Keratinocyte (primary cell): Measurements from ENCODE around the gene KLC3. TPM values are rescaled to one million over a fixed set of nuclear protein-coding genes. Genes with fewer than 3 reads are reported as not detected.

Experiments used
- DNase-seq: peaks from one replicate; pipeline ENCODE4 v3.0.0-alpha.2; 2011; ENCODE audit warnings: low read depth, missing footprints, low spot score
- FAIRE-seq: peaks from 2 replicates; lab custom pipeline; 2011; peaks lifted over from hg19 to GRCh38; lab: Jason Lieb, UNC
- H2AFZ ChIP-seq: 2 replicates; pipeline ENCODE4 v1.6.0; 2012; ENCODE audit warnings: low read length, control low read depth, inconsistent platforms; ENCODE audit not compliant: control insufficient read depth
- H3K27ac ChIP-seq: 2 replicates; pipeline ENCODE4 v1.5.1; 2011; ENCODE audit warnings: low read length; ENCODE audit not compliant: control insufficient read depth, insufficient read depth
- H3K27me3 ChIP-seq: 3 replicates; pipeline ENCODE4 v1.6.0; 2011; ENCODE audit warnings: low read length; ENCODE audit not compliant: control insufficient read depth, insufficient read depth; ENCODE audit errors: extremely low read depth
- H3K36me3 ChIP-seq, 2 experiments: 2 replicates in 1 of 2; 3 replicates in 1 of 2; pipeline ENCODE4 v1.5.1; 2011; ENCODE audit warnings: low read length in 2 of 2, mild to moderate bottlenecking in 1 of 2; ENCODE audit not compliant: control insufficient read depth in 2 of 2, insufficient read depth in 2 of 2; ENCODE audit errors: extremely low read depth in 1 of 2
- H3K4me1 ChIP-seq: 3 replicates; pipeline ENCODE4 v1.5.1; 2011; ENCODE audit warnings: low read length; ENCODE audit not compliant: control insufficient read depth, insufficient read depth; ENCODE audit errors: extremely low read depth
- H3K4me2 ChIP-seq: 3 replicates; pipeline ENCODE4 v1.6.0; 2011; ENCODE audit warnings: low read depth, low read length; ENCODE audit not compliant: control insufficient read depth, insufficient read depth; ENCODE audit errors: extremely low read depth
- H3K4me3 ChIP-seq, 3 experiments: fragments of 200-600 bp in 1 of 3; sonication (generic) in 1 of 3; 2 replicates in 2 of 3; 3 replicates in 1 of 3; pipeline ENCODE4 v1.5.1; 2011 to 2016; ENCODE audit warnings: low read length in 3 of 3, mild to moderate bottlenecking in 3 of 3, control low read depth in 2 of 3, inconsistent platforms in 1 of 3, low read depth in 1 of 3, mixed read lengths in 1 of 3, mixed run types in 1 of 3, moderate library complexity in 1 of 3; ENCODE audit not compliant: control insufficient read depth in 2 of 3, insufficient read depth in 2 of 3; ENCODE audit errors: extremely low read depth in 1 of 3
- H3K79me2 ChIP-seq: 2 replicates; pipeline ENCODE4 v1.6.0; 2012; ENCODE audit warnings: low read length; ENCODE audit not compliant: control insufficient read depth, insufficient read depth
- H3K9ac ChIP-seq: 3 replicates; pipeline ENCODE4 v1.6.0; 2011; ENCODE audit warnings: low read length; ENCODE audit not compliant: control insufficient read depth, insufficient read depth; ENCODE audit errors: extremely low read depth
- H3K9me1 ChIP-seq: 3 replicates; pipeline ENCODE4 v1.6.0; 2011; ENCODE audit warnings: low read length; ENCODE audit not compliant: control insufficient read depth, insufficient read depth; ENCODE audit errors: extremely low read depth
- H3K9me3 ChIP-seq: 2 replicates; pipeline ENCODE4 v1.5.1; 2012; ENCODE audit warnings: low read depth, low read length; ENCODE audit not compliant: control insufficient read depth
- H4K20me1 ChIP-seq: 3 replicates; pipeline ENCODE4 v1.6.0; 2011; ENCODE audit warnings: low read length; ENCODE audit not compliant: control insufficient read depth, insufficient read depth; ENCODE audit errors: extremely low read depth
- EZH2 ChIP-seq: IDR thresholded peaks from one replicate; pipeline ENCODE4 v1.6.1; 2012; ENCODE audit warnings: inconsistent platforms, mild to moderate bottlenecking, low read length, moderate library complexity
- dilution Hi-C: fragments of 300-500 bp; cut with MboI; formaldehyde crosslinking; loops from one replicate; pipeline ENCODE4 v1.7.0; 2020; ENCODE audit warnings: low sequenced_read_pairs; ENCODE audit not compliant: extremely low pct_ligation_motif_present
- polyA plus RNA-seq, 5 experiments: library from polyadenylated mRNA; depleted of rRNA in 3 of 5; stranded (reverse) in 3 of 5; stranded (forward) in 1 of 5; unstranded in 1 of 5; fragments of >200 nt; gene quantifications; 1 replicate in 1 of 5; 2 replicates in 3 of 5; 3 replicates in 1 of 5; pipeline versions ENCODE4 v1.2.1 to v1.2.3, GENCODE V29; 2011 to 2012; ENCODE audit warnings: missing spikeins in 2 of 5, low read depth in 1 of 5, low replicate concordance in 1 of 5
- TF ChIP-seq, protein P1 (sequence below), 3 experiments: IDR thresholded peaks in 1 of 3; conservative IDR thresholded peaks in 1 of 3; optimal IDR thresholded peaks in 1 of 3; 2 replicates in 2 of 3; 3 replicates in 1 of 3; pipeline versions ENCODE3 to v1.5.1; 2011; ENCODE audit warnings: low read length in 3 of 3, mild to moderate bottlenecking in 3 of 3, moderate library complexity in 2 of 3, control low read depth in 1 of 3, inconsistent platforms in 1 of 3; ENCODE audit not compliant: insufficient read depth in 2 of 3; ENCODE audit errors: extremely low read depth in 1 of 3

KLC3 gene
- polyA plus RNA-seq, 1 donor (not counting 4 experiments of a cell fraction or from before 2014, with no cell fraction given), result 14.7 TPM

DNA sequence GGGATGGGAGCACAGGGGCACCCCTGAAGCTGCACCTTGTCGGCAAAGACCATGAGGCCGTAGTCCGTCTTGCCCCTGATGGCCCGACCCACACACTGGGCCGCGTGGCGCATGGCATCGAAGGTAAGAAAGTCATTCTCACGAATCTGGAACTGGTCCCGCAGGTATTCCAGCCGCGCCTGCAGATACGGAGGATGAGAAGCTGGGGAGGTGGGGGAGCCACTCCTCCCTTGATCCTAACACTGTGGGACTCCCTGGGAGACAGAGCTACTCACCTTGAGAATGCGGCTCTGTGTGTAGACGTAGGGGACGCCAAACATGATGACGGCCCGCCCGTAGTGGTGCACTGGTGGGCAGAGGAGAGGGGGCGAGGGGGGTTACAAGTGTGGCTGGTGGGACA lies 11.9 kb downstream of the KLC3 start:
- H3K4me2 ChIP-seq, result no peak overlapping the region
- H3K4me1 ChIP-seq, result no peaks in the 10 kb centered on the region
- H2AFZ ChIP-seq, result no peak overlapping the region
- H3K9me1 ChIP-seq, result no peaks in the 10 kb centered on the region
- H3K4me3 ChIP-seq, result no peak overlapping the region
- DNase-seq (no peak), FAIRE-seq (no peak)
- no peaks in the 10 kb centered on the region for H3K9me3 ChIP-seq
- H3K27ac ChIP-seq, result no peak overlapping the region
- no peaks in the 10 kb centered on the region for H3K27me3 ChIP-seq
- no peak overlapping the region for H3K9ac ChIP-seq
- dilution Hi-C loops, result no loop called here
- peaks cover 3% of the 10 kb centered on the region for H4K20me1 ChIP-seq
- TF ChIP-seq, protein P1, sequence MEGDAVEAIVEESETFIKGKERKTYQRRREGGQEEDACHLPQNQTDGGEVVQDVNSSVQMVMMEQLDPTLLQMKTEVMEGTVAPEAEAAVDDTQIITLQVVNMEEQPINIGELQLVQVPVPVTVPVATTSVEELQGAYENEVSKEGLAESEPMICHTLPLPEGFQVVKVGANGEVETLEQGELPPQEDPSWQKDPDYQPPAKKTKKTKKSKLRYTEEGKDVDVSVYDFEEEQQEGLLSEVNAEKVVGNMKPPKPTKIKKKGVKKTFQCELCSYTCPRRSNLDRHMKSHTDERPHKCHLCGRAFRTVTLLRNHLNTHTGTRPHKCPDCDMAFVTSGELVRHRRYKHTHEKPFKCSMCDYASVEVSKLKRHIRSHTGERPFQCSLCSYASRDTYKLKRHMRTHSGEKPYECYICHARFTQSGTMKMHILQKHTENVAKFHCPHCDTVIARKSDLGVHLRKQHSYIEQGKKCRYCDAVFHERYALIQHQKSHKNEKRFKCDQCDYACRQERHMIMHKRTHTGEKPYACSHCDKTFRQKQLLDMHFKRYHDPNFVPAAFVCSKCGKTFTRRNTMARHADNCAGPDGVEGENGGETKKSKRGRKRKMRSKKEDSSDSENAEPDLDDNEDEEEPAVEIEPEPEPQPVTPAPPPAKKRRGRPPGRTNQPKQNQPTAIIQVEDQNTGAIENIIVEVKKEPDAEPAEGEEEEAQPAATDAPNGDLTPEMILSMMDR (optimal IDR thresholded peaks at IDR 0.05 in 1 of 3, IDR thresholded peaks at IDR 0.05 in 1 of 3, conservative IDR thresholded peaks at IDR 0.05 in 1 of 3; ENCODE audit: extremely low read depth in 1 of 3, insufficient read depth in 2 of 3, low read length in 3 of 3), result no peak
- no peak for TF ChIP-seq EZH2
- peaks cover 41 to 55% of the 10 kb centered on the region in 2 experiments for H3K36me3 ChIP-seq
- no peaks in the 10 kb centered on the region for H3K79me2 ChIP-seq

DNA sequence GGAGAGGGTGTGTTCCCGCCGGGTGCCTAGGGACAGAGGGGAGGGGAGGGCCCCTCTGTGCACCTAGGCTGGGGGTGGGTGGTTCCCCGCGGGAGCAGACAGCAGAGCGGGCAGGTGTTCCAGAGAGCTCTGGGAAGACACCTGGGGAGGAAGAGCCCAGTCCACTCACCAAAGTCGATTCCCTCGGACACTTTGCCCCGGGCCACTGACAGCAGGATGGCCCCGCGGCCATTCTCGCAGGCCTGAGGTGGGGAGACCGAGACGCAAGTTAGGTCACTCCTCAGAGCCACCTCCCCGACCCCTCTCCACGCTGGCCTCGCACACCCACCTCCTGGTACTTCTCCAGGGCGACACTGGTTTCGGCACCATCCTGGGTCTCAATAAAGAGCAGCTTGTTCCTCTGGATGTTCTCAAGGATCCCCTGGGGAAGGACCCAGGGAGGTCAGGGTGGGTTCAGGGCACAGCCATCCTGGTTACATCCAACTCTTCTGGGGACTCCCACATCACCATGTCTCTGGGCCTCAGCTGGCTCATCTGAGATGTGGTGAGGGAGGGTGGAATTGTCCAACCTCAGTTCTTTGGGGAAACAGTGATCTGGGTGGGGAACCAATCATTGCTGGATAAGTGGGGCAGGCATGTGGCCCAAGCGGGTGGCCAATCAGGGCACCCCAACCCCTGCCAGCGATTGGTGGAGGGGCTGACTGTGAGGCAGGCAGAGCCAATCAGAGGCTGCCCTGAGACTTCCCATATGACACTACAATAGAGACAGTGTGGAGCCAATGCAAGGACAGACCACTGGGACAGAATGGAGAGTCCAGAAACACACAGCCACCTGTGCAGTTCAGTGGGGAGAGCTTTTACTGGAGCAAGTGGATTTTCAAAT lies 12.6 kb downstream of the KLC3 start:
- TF ChIP-seq EZH2, result no peak
- TF ChIP-seq, protein P1 (optimal IDR thresholded peaks at IDR 0.05 in 1 of 3, IDR thresholded peaks at IDR 0.05 in 1 of 3, conservative IDR thresholded peaks at IDR 0.05 in 1 of 3; ENCODE audit: extremely low read depth in 1 of 3, insufficient read depth in 2 of 3, low read length in 3 of 3), result no peak
- H3K4me2 ChIP-seq, result no peak overlapping the region
- DNase-seq (no peak), FAIRE-seq (no peak)
- dilution Hi-C loops, result no loop called here
- no peaks in the 10 kb centered on the region for H3K9me3 ChIP-seq
- no peaks in the 10 kb centered on the region for H3K9me1 ChIP-seq
- no peak overlapping the region for H3K4me3 ChIP-seq
- H3K36me3 ChIP-seq, result peaks cover 41 to 55% of the 10 kb centered on the region in 2 experiments
- no peaks in the 10 kb centered on the region for H3K27me3 ChIP-seq
- no peaks in the 10 kb centered on the region for H3K4me1 ChIP-seq
- no peak overlapping the region for H2AFZ ChIP-seq
- H3K27ac ChIP-seq, result no peak overlapping the region
- H3K9ac ChIP-seq, result no peak overlapping the region
- peaks cover 3% of the 10 kb centered on the region for H4K20me1 ChIP-seq
- no peaks in the 10 kb centered on the region for H3K79me2 ChIP-seq
